GM12892 (cell line): ENCODE data around the gene SNAP47.

Experiments
- POLR2A ChIP-seq: IDR thresholded peaks from 2 replicates; pipeline ENCODE4 v1.6.1; 2011; ENCODE audit warnings: low read depth, low read length, control low read depth
- POLR2AphosphoS5 ChIP-seq: IDR thresholded peaks from 2 replicates; pipeline ENCODE4 v1.6.1; 2011; ENCODE audit warnings: low read depth, low read length, control low read depth
- TAF1 ChIP-seq: IDR thresholded peaks from 2 replicates; pipeline ENCODE4 v1.6.1; 2011; ENCODE audit warnings: low read depth, mild to moderate bottlenecking, control low read depth, low read length, borderline replicate concordance

DNA sequence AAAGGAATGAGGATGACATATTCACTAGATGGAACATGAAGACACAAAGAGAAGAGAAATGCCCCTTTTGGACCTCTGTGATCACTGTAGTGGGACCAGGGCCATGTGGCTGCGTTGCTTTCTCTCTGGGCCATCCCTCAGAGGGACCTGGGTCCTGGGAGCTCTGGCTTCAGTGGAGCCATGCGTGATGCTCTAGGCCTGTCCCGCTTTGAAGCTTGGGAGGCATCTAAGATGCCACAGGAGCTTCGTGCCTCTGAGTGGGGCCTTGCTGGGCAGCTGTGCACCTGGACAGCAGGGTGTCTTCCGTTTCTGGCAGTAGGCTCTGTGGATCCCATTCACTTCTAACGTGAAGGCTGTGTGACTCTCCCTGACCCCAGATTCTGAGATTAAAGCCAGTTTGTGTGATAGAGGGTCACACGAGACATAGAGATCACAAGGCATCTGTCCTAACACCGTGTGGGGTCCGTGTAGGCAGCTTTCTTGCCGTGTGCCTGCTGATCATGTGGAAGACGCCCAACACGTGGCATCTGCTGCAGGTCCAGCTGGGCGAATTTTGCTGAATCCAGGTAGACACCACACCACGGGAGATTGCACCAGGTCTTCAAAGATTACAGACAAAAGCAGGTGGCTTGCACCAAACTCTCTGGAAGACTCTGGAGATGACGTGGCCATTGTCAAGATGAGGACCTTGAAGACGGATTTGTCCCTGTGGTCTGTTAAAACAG is 63.0 kb downstream of the SNAP47 start:
- no peak for TF ChIP-seq POLR2AphosphoS5
- TF ChIP-seq POLR2A: no peak
- TF ChIP-seq TAF1: no peak
